Stimulated activated CD8-positive, alpha-beta memory T cell treated with anti-CD3 and anti-CD28 coated beads, Interleukin-2, amount 100 ng/mL, for 48 hours (primary cell): ENCODE results near the gene GLRA1.

Experiments
- DNase-seq, 2 donors: peaks; one replicate each; pipeline ENCODE4 v3.0.0-alpha.2; 2020; ENCODE audit warnings: low read depth in 2 of 2

GLRA1 gene

GRCh38 chr5:151924564-151925301 is at the start of gene GLRA1:
Gene GLRA1, minus strand, starts transcription at chr5:151924851. Its CDS starts 302 bp downstream, at chr5:151924549.
- peak; percentile 27 for DNase-seq

GRCh38 chr5:151970885-151971284 is 46.2 kb upstream of the GLRA1 start:
- DNase-seq = no peak

GRCh38 chr5:151967865-151968264 is 43.2 kb upstream of the GLRA1 start:
- no peak for DNase-seq

- DNase-seq = no peak
These were observed 41.4 kb upstream of the GLRA1 start for GRCh38 chr5:151966046-151966445.

- DNase-seq = no peak
These were observed 39.8 kb upstream of the GLRA1 start for GRCh38 chr5:151964471-151964870.

GRCh38 chr5:151961557-151961956 is 36.9 kb upstream of the GLRA1 start:
- DNase-seq = no peak

GRCh38 chr5:151958111-151958510 is 33.5 kb upstream of the GLRA1 start:
- DNase-seq = no peak

- DNase-seq = no peak
These were observed 32.1 kb upstream of the GLRA1 start for GRCh38 chr5:151956725-151957124.

- no peak for DNase-seq
These were observed 29.6 kb upstream of the GLRA1 start for GRCh38 chr5:151954255-151954654.

- DNase-seq = no peak
These were observed 29.2 kb upstream of the GLRA1 start for GRCh38 chr5:151953833-151954232.

GRCh38 chr5:151952238-151952637 is 27.6 kb upstream of the GLRA1 start:
- DNase-seq = no peak

GRCh38 chr5:151950706-151951105 is 26.1 kb upstream of the GLRA1 start:
- DNase-seq = no peak

GRCh38 chr5:151949701-151950308 is 25.2 kb upstream of the GLRA1 start:
- DNase-seq = no peak

GRCh38 chr5:151949113-151949512 is 24.5 kb upstream of the GLRA1 start:
- no peak for DNase-seq

- no peak for DNase-seq
These were observed 23.4 kb upstream of the GLRA1 start for GRCh38 chr5:151947931-151948608.

GRCh38 chr5:151937851-151938250 is 13.2 kb upstream of the GLRA1 start:
- DNase-seq = no peak

GRCh38 chr5:151935135-151935695 is 10.6 kb upstream of the GLRA1 start:
- no peak for DNase-seq

- no peak for DNase-seq
These were observed 6.6 kb upstream of the GLRA1 start for GRCh38 chr5:151931260-151931659.

GRCh38 chr5:151926188-151926587 is 1.5 kb upstream of the GLRA1 start:
- DNase-seq = no peak

GRCh38 chr5:151925340-151925739 is 689 bp upstream of the GLRA1 start:
- DNase-seq = no peak

- DNase-seq = no peak
These were observed 680 bp downstream of the GLRA1 start for GRCh38 chr5:151923866-151924476.

GRCh38 chr5:151921916-151922315 is 2.7 kb downstream of the GLRA1 start:
- no peak for DNase-seq
